GM08714 (cell line): ENCODE results near the gene ABRACL.

Experiments used
- H3K4me3 ChIP-seq: fragments of 200-500 bp; sonication (Bioruptor generic); 2 replicates; pipeline ENCODE4 v1.5.1; 2014; ENCODE audit warnings: mild to moderate bottlenecking, low read length, inconsistent platforms
- ZNF274 ChIP-seq: IDR thresholded peaks from 2 replicates; pipeline ENCODE4 v1.6.1; 2012; ENCODE audit warnings: mild to moderate bottlenecking, low read depth, low read length

ABRACL gene

GRCh38 chr6:139058029-139058428 lies 29.5 kb downstream of the ABRACL start:
- no peak for TF ChIP-seq ZNF274
- no peak overlapping the region for H3K4me3 ChIP-seq

GRCh38 chr6:139060332-139060731 lies 31.8 kb downstream of the ABRACL start:
- H3K4me3 ChIP-seq: no peak overlapping the region
- no peak for TF ChIP-seq ZNF274

GRCh38 chr6:139062932-139063646 lies 34.5 kb downstream of the ABRACL start:
- H3K4me3 ChIP-seq: no peak overlapping the region
- TF ChIP-seq ZNF274: no peak

- H3K4me3 ChIP-seq: no peak overlapping the region
- TF ChIP-seq ZNF274: no peak
Measured at GRCh38 chr6:139064981-139065665, 36.6 kb downstream of the ABRACL start.

GRCh38 chr6:139066080-139066479 lies 37.5 kb downstream of the ABRACL start:
- no peak for TF ChIP-seq ZNF274

GRCh38 chr6:139068846-139069245 lies 40.3 kb downstream of the ABRACL start:
- no peak for TF ChIP-seq ZNF274
- H3K4me3 ChIP-seq: no peak overlapping the region

More at GRCh38 chr6:139066080-139066479, 37.5 kb downstream of the ABRACL start:
- H3K4me3 ChIP-seq: no peak overlapping the region

- no peak for TF ChIP-seq ZNF274
Measured at GRCh38 chr6:139073118-139073517, 44.6 kb downstream of the ABRACL start.

GRCh38 chr6:139079018-139079417 lies 50.5 kb downstream of the ABRACL start:
- TF ChIP-seq ZNF274: no peak
- no peak overlapping the region for H3K4me3 ChIP-seq

More at GRCh38 chr6:139073118-139073517, 44.6 kb downstream of the ABRACL start:
- H3K4me3 ChIP-seq: no peak overlapping the region

- TF ChIP-seq ZNF274: no peak
- no peak overlapping the region for H3K4me3 ChIP-seq
Measured at GRCh38 chr6:139080255-139080920, 51.8 kb downstream of the ABRACL start.

- no peak overlapping the region for H3K4me3 ChIP-seq
- TF ChIP-seq ZNF274: no peak
Measured at GRCh38 chr6:139081471-139081870, 52.9 kb downstream of the ABRACL start.

DNA sequence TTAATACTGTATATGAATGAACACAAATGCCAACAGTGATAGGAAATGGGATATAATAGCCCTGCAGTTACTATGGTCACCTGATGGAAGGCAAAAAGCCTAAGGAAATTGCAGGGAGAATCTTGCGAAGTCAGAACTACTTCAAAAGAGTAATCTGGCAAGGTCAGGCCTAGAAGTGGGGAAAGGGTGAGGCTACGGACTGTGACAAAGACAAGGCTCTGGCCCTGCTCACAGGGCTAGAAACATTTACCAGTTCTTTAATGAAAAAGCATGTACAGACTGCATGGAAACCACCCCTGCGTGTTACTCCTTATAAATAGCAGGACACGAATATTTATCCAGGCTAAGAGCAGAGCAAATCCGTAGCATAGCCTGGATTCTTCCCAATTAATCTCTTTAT lies 53.8 kb downstream of the ABRACL start:
- no peak for TF ChIP-seq ZNF274
- no peak overlapping the region for H3K4me3 ChIP-seq

- TF ChIP-seq ZNF274: no peak
- no peak overlapping the region for H3K4me3 ChIP-seq
Measured at GRCh38 chr6:139091826-139092225, 63.3 kb downstream of the ABRACL start.
